ENCODE data around the gene DOCK8.

Gene DOCK8

GRCh38 chr9:419571-420171 is 205.0 kb downstream of the DOCK8 start:
- no peak for DNase-seq (ENCODE audit: low read depth)

GRCh38 chr9:421896-422295 is 207.2 kb downstream of the DOCK8 start:
- DNase-seq (ENCODE audit: low read depth) = no peak

GRCh38 chr9:426264-426663 is 211.6 kb downstream of the DOCK8 start:
- DNase-seq (ENCODE audit: low read depth) = no peak

- DNase-seq (ENCODE audit: low read depth) = no peak
Measured at GRCh38 chr9:426976-427375, 212.3 kb downstream of the DOCK8 start.

GRCh38 chr9:431701-432100 is 217.0 kb downstream of the DOCK8 start:
- no peak for DNase-seq (ENCODE audit: low read depth)

GRCh38 chr9:436482-436881 is 221.8 kb downstream of the DOCK8 start:
- no peak for DNase-seq (ENCODE audit: low read depth)

GRCh38 chr9:437066-437465 is 222.4 kb downstream of the DOCK8 start:
- no peak for DNase-seq (ENCODE audit: low read depth)

GRCh38 chr9:437574-438001 is 222.9 kb downstream of the DOCK8 start:
- DNase-seq (ENCODE audit: low read depth) = no peak

- DNase-seq (ENCODE audit: low read depth) = no peak
Measured at GRCh38 chr9:438066-438465, 223.4 kb downstream of the DOCK8 start.

GRCh38 chr9:438961-439768 is 224.5 kb downstream of the DOCK8 start:
- DNase-seq (ENCODE audit: low read depth) = no peak

- DNase-seq (ENCODE audit: low read depth) = no peak
Measured at GRCh38 chr9:441126-441525, 226.5 kb downstream of the DOCK8 start.

- no peak for DNase-seq (ENCODE audit: low read depth)
Measured at GRCh38 chr9:444528-444927, 229.9 kb downstream of the DOCK8 start.

- no peak for DNase-seq (ENCODE audit: low read depth)
Measured at GRCh38 chr9:445033-445432, 230.4 kb downstream of the DOCK8 start.

GRCh38 chr9:446074-446699 is 231.5 kb downstream of the DOCK8 start:
- no peak for DNase-seq (ENCODE audit: low read depth)

- peak; percentile 31 for DNase-seq (ENCODE audit: low read depth)
Measured at GRCh38 chr9:447230-448025, 232.8 kb downstream of the DOCK8 start.

- no peak for DNase-seq (ENCODE audit: low read depth)
Measured at GRCh38 chr9:450057-450456, 235.4 kb downstream of the DOCK8 start.

- no peak for DNase-seq (ENCODE audit: low read depth)
Measured at GRCh38 chr9:450561-450960, 235.9 kb downstream of the DOCK8 start.

- no peak for DNase-seq (ENCODE audit: low read depth)
Measured at GRCh38 chr9:453832-454231, 239.2 kb downstream of the DOCK8 start.

GRCh38 chr9:456365-456764 is 241.7 kb downstream of the DOCK8 start:
- no peak for DNase-seq (ENCODE audit: low read depth)

GRCh38 chr9:458590-458989 is 243.9 kb downstream of the DOCK8 start:
- DNase-seq (ENCODE audit: low read depth) = no peak

GRCh38 chr9:459491-460444 is 245.1 kb downstream of the DOCK8 start:
- DNase-seq (ENCODE audit: low read depth) = no peak
